Fibroblast of skin of left biceps (primary cell): Measurements from ENCODE around the gene MAN2A1.
"Not testable (repeated sequence)": the region's sequence is repeated elsewhere in the genome, so short reads cannot be mapped to it uniquely, and the experiment has no call there.

Experiments
- DNase-seq, 2 experiments: peaks; one replicate each; pipeline ENCODE4 v3.0.0-alpha.2; 2013; ENCODE audit warnings: low read depth in 2 of 2

The MAN2A1 gene

DNA sequence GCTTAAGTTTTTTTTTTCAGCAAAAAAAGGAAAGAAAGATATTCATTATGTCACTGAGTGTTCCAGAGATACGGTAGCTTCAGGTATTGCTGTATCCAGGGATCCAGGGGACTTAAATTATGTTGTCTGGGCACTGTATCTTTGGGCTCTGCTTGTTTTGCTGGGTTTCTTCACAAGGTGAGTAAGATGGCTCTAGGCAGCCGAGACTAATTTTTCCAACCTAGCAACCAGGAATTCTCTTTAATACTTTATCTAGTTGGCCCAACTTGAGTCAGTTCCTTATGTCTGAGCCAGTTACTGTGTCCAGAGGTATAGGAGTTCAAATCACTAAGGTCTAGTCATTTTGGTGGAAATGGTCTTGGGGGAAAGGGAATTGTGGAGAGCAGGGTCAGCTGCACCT, 66.0 kb downstream of the MAN2A1 start:
- no peak for DNase-seq

DNA sequence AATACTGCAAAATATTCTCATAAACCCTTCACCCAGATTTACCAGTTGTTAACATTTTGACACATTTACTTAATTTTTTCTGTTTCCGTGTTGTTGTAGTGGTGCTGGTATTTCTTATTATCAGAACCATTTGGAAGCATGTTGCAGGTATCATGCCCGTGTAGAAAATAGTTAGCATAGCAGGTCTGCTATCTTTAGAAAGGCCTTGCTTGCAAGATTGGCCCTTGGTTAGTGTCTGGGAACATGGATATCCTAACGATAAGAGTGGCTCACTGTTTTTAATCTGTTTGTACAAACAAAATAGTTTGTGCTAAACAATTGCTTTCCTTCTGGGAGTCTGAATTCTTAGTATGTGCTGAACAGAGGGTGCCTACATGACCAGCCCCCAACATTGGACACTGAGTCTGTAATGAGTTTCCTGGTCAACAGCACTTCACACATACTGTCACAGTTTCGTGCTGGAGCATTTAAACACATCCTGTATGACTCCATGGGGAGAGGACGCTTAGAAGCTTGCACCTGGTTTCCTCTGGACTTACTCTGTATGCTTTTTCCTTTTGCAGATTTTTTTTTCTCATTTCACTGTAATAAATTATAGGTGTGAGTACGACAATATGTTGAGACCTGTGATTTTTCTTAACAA, 66.9 kb downstream of the MAN2A1 start:
- no peak for DNase-seq

DNA sequence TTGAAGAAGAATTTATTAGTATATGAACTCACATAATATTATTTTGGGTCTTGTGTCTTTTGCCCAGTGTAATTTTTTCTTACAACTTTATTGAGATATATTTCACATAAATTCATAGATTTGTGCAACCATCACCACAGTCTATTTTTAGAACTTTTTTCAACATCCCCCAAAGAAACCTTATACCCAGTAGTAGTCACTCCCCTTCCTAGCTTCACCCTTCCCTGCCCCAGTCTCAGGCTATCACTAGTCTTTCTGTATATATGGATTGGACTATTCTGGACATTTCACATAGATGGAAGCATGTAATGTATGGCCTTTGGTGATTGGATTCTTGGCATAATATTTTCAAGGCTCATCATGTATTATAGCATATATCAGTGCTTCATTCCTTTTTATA, 67.8 kb downstream of the MAN2A1 start:
- no peak for DNase-seq

DNA sequence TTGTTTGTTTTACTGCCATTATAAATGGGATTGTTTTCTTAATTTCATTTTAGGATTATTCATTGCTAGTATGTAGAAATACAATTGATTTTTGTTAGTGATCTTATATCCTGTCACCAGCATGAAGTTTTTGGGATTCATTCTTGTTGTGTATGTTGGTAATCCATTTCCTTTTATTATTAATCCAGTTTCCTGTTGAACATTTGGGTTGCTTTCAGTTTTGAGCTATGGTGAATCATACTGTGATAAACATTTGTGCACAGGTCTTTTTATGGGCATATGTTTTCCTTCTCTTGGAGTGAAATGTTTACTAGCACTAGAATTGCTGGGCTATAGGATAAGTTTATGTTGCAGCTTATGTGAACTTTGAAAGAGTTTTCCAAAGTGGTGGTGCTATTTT, 69.6 kb downstream of the MAN2A1 start:
- no peak for DNase-seq

DNA sequence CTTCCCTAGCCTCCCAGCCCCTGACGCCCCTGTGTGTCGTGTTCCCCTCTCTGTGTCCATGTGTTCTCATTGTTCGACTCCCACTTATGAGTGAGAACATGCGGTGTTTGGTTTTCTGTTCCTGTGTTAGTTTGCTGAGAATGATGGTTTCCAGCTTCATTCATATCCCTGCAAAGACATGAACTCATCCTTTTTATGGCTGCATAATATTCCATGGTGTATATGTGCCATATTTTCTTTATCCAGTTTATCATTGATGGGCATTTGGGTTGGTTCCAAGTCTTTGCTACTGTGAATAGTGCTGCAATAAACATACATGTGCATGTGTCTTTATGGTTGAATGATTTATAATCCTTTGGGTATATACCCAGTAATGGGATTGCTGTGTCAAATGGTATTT, 70.4 kb downstream of the MAN2A1 start:
- DNase-seq, result not testable (repeated sequence)

DNA sequence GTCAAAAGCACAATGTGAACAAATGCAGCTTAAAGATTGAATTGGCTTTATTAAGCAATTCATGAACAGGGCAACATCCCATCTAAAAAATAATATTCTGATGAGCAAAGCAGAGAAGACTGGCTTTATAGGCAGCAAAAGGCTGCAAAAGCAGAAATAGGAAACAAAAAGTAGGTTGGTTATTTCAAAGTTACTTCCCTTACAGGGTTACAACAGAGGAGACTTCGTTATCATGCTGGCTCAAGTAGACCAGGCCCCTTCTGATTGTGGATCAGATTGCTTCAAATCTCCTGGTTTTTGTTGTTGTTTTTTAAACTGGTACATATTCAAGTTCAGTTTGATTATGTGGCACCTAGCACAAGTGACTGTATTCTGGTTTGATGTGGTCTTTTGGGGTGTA, 73.1 kb downstream of the MAN2A1 start:
- no peak for DNase-seq

DNA sequence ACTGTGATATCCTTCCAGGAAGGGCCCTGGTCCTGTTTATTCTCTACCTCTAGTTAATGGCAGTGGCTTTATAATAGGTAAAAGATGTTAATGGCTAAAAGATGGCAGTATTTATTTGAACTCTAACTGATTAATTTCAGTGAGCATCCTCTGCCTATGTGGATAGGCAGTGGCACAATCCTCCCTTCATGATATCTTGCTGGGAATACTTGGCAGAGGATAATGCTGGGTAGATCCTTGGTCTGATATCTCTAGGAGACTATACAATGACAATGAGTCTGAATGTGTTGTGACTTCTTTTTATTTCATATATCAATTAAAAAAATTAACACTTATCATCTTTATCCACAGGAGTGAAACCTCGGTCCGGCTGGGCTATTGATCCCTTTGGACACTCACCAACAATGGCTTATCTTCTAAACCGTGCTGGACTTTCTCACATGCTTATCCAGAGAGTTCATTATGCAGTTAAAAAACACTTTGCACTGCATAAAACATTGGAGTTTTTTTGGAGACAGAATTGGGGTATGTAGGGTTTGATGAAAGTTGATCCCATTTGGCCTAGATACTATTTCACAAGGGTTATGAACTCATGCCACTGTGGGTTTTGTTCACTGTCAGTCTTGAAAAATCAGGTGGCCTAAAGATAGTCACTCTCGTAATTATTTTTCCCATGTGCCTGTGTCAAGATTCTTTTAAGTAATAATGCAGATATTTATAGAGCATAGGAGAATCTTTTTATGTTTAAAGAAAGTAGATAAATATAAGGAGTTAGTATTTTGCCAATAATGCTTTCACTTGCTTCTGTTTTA, 77.7 kb downstream of the MAN2A1 start:
- DNase-seq, result no peak

DNA sequence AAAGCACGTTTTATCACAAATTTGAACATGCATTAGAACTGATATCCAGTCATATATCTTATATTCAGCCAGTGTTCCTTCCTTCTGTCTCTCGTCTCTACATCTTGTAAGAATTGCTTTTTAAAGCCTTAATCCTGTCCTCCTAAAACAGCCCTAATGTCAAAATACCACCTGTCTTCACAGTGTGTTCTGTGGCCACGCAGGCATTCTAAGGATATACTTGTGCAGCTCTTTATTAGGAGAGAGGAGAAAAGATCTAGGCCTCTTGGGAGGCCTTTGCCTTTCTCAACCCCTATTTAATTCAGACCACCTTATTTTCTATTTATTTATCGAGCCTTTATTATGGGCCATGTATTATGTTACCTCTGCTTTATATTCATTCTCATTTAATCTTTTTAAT, 78.3 kb downstream of the MAN2A1 start:
- DNase-seq, result no peak

DNA sequence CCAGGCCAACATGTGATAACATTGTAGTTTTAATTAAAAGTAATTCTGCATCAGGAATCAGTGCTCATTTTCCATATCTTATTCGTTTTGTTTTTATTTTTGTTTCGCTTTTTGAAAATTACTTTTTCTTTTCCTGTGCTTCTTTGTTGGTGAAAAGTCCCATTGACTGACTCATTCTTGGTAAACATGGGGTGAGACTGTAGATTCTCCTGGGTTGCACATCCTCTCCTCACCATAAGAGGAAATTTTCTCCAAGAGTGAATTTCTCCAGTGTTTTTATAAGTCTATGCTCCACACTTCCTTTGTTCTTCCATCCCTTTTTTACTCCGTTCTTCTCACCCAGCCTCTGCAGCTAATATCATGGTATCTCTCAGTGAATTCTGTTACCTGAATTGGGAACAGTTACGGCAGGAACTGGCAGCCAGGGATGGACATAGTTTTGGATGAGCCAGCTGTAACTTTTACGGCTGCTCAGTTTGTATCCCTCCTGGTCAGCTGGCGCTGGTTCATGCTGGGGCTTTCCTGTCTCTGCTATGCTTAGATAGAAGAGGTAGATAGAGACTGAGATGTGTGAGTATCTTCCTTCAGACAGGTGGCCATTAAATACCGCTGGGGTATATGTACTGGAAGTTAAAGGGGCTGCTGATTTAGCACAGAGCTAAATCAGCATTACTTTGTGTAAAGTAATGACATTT, 80.0 kb downstream of the MAN2A1 start:
- DNase-seq, result no peak

DNA sequence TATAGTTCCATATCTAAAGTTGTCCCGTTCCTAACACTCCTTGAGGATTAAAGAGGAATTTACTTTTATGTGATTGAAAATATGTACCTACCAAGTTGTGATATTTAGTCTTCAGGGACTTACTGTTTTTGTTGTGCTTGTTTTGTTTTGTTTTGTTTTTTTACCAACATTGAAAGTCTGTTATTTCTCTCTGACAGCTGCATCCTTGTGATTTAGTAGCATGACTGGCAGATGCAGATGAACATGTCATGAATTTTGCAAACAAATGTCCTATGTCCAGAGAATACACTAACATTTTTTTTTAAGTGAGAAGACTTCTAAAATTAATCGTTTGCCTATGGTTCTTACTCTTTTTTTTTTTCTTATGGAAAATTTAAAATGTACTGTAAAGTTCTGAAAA, 85.4 kb downstream of the MAN2A1 start:
- DNase-seq, result no peak

DNA sequence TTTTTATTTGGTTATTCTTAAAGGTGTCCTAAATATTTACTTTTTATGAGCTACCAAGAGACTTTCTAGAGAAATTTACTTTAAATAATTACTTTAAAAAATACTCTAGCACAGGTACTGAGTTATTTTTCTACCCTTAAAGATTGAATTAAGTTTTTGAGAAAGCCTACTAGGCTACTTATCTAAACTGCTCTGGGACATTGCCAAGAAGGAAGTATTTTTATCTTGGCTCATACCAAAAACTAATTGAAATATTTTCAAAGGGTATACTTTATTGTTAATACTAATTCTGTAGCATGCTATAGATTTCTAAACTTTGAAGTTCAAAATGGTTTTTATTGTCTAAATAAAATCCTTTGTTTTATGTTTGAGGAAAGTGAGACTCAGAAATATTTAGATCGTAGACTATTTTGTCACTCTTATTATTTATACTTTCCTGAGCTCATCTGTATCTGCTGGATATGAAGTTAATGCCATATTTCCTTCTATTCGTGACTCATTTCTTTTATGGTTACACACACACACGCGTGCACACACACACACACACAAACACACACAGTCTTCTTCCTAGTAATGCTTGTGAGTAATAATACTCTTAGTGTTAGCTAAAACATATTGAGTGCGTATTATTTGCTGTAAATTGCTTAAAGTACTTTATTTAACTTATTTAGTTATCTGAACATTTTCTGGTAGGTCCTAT, 89.5 kb downstream of the MAN2A1 start:
- DNase-seq, result no peak

DNA sequence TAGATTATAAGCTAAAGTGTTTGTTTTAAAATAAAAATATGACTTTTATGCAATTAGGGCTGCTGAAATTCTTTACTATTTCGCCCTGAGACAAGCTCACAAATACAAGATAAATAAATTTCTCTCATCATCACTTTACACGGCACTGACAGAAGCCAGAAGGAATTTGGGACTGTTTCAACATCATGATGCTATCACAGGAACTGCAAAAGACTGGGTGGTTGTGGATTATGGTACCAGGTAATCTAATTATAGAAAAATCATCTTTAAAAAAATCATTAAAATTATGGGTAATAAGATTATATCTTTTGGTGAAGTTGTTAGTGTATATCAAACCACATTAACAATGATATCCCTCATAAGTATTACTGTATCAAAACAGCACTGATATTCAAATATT, 95.0 kb downstream of the MAN2A1 start:
- no peak for DNase-seq

DNA sequence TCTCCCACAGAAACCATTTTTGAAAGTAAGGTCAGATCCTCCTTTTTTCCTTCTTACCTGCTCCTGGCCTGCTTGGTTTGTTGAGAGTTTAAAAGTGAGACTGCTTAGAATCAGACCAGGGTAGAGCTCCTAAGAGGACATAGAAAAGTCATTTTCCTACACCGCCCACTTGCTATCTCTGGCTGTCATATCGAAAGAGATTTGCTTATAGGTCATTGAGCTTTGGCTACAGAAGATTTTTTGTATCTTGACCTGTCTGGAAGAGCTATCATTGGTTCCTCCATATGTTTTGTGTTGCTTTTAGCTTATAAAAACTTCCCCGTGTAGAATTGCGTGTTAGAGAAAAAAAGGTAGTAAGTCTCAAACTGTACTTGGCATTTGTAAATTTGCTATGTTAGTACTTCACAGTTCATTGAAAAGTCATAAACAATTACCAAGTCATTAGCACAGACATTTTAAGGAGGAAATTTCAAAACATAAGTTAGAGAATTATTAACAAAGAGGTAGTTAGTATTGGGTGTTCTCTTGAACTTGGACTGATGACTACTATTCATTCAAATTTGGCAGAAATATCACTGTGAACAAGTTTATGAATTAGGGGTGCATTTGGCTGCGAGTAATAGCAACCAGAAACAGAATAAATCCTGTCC, 96.6 kb downstream of the MAN2A1 start:
- no peak for DNase-seq

DNA sequence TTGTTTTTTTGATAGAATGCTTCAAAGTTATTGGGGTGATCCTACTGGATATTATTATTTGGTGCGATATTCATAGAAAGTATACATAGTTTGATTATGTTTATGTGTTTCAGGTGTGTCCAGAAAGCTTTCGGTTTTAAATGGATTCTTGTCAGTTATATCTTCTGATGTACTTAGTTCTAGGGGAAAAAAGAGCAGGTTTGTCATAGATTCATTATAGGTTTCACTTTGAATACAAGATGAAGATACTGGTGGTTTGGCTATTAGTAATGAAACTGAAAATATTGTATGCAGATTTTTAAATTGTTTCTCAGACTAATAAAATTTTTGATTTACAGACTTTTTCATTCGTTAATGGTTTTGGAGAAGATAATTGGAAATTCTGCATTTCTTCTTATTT, 98.9 kb downstream of the MAN2A1 start:
- no peak for DNase-seq

DNA sequence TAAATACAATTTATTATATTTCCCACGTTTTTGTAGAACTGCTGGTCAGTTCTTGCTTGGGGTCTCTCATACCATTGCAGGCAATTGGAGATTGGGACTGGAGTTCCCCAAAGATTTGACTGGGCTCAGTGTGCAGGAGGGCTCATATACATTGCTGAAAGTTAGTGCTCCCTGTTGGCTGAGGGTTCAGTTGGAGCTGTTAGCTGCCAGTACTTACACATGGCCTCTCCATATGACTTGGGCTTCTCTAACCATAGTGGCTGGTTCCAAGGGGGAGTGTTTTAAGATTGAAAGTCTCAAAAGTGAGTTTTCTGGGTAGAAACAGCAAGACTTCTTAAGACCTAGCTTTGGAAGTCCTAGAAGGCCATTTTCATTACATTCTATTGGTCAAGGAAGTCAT, 102.9 kb downstream of the MAN2A1 start:
- DNase-seq, result no peak

DNA sequence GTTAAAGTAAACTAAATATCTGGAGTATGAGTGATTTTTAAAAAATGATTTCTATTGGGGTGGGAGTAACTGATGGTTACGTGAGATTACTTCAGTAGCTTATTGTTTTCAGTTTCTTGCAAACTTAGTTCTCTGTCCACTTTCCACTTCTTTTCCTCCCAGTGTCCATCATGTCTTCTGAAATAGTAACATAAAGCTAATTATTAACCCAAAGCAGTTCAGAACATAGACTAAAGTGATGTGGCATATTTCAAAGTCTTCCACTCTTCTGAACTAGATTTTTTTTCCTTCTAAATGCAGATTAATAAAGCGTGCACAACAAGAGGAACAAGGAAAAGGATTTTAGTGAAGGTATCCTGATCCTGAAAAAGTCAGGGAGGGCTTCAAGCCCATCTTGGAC, 114.1 kb downstream of the MAN2A1 start:
- no peak for DNase-seq

DNA sequence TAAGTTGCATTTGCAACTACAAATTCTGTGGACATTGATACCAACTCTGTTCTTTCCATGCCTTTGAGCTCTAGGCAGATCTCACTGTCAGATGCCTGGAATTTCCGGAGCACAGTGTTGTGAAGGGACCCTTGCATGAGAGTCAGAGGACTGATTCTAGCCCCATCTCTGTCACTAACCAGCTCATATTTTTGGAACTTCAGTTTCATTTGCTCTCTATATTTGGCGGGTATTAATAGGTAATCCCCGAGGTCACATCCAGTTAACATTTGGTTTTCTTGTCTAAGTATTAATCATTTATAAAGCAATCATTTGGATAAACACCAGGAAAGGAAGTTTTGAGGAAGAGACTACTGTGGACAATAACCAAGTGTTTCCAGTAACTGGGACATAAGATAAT, 115.7 kb downstream of the MAN2A1 start:
- no peak for DNase-seq

DNA sequence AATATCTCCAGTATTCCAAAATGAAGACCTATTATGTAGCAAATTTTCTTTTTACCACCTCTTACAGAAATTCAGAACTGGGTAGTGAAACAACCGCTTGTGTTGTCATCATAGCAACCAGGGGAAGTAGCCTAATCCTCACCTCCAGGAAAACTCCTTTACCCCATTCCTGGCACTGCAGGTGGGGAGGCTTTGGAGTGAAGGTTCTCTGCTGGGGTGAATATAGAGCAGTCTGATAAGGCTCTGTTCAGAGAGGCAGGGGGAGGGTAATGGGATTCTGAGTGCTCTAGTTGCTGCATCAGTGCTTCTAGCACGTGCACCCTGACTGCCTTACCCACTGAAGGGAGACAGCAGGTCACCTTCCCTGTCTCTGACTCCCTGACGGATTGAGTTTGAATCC, 116.2 kb downstream of the MAN2A1 start:
- DNase-seq, result no peak

DNA sequence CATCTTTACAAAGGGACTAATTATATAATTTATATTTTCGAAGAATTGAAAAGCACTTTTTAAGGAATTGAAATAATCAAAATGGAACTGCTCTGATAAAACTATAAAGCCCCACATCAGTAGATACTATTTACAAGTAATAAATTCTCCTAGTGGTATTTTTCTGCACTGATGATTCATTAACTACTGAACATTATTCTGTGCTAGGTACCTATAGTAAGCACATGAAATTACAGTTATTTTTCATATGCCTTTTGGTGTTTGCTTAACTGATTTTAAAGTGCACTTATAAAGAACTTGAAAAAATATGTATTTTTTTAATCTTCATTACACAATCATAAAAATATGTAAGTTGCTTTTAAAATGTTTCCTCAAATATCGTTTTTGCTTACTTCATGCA, 123.0 kb downstream of the MAN2A1 start:
- DNase-seq, result no peak

DNA sequence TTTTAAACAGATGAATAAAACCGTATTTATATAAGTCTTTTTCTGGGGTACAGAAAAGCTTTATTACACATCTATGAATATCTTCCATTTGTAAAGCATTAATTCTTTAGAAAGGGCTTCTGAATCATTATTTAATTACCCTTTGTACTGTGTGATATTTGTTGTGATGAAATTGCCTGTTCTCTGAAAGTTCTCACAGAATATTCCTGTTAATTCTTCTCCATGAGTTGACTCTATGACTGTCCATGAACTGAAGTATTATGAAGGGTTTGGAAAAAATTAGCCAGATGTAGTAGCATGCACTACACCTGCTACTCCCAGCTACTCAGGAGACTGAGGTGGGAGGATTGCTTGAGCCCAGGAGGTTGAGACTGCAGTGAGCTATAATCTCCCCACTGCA, 127.0 kb downstream of the MAN2A1 start:
- no peak for DNase-seq

DNA sequence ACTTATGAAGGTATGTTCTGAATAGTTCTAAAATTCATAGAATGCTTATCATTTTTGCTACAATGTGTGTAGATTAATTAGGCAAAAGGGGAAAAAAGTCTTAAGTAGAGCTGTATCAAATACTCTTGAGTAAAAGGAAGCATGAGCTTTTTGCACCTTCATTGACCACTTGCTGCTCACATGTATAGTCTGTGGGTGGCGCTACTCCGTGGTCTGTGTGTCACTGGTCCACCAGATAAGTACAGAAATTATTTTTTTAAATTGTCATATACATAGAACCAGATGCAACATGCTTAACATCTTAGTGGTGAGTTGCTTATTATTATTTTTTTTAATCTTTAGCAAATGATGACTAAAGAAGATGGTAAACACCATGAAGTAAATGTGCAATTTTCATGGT, 130.2 kb downstream of the MAN2A1 start:
- DNase-seq, result no peak

DNA sequence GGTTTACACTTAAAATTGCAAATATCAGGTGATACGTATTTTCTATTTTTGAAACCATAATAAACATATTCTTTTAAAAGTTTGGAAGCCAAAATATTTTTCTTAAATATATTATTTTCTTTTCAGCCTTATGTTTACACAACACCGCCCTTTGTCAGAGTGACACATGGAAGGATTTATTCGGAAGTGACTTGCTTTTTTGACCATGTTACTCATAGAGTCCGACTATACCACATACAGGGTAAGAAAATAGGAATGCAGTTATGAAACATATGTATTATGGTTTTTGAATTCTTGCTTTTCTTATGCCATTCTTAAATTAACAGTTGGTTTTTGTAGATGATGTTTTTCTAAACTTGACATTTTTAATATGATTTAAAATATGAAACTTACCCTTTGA, 133.9 kb downstream of the MAN2A1 start:
- no peak for DNase-seq
